ENCODE measurements around the gene MAN2B2. TPM values are rescaled to one million over a fixed set of nuclear protein-coding genes. Genes with fewer than 3 reads are reported as not detected.

The MAN2B2 gene
- total RNA-seq, 1 donor from 2014 or later, result 44.1 TPM

GRCh38 chr4:6577409-6577808 lies 2.4 kb downstream of the MAN2B2 start:
- H3K36me3 Mint-ChIP-seq (ENCODE audit: low read depth), result peaks cover 18% of the 10 kb centered on the region
- peaks cover 3% of the 10 kb centered on the region for H3K27me3 Mint-ChIP-seq (ENCODE audit: low read depth)
- H3K4me3 Mint-ChIP-seq (ENCODE audit: unreplicated experiment), result no peak overlapping the region
- TF ChIP-seq CTCF (IDR thresholded peaks at IDR 0.05), result no peak
- peaks cover 10% of the 10 kb centered on the region for H3K4me1 Mint-ChIP-seq (ENCODE audit: low read depth)
- no peak overlapping the region for H3K27ac Mint-ChIP-seq (ENCODE audit: unreplicated experiment)
- H3K9me3 Mint-ChIP-seq (ENCODE audit: low read depth), result no peaks in the 10 kb centered on the region
- DNase-seq (ENCODE audit: low spot score), result no peak

- Mint-ChIP-seq H3K9me3 (ENCODE audit: low read depth) (no peaks in the 10 kb centered on the region), H3K4me1 (ENCODE audit: low read depth) (peaks cover 10% of the 10 kb centered on the region), H3K4me3 (ENCODE audit: unreplicated experiment) (no peak overlapping the region), H3K27me3 (ENCODE audit: low read depth) (no peaks in the 10 kb centered on the region), H3K36me3 (ENCODE audit: low read depth) (peaks cover 18% of the 10 kb centered on the region), H3K27ac (ENCODE audit: unreplicated experiment) (no peak overlapping the region)
- TF ChIP-seq CTCF (IDR thresholded peaks at IDR 0.05), result no peak
- no peak for DNase-seq (ENCODE audit: low spot score)
Observed at GRCh38 chr4:6578221-6578620, 3.2 kb downstream of the MAN2B2 start.

DNA sequence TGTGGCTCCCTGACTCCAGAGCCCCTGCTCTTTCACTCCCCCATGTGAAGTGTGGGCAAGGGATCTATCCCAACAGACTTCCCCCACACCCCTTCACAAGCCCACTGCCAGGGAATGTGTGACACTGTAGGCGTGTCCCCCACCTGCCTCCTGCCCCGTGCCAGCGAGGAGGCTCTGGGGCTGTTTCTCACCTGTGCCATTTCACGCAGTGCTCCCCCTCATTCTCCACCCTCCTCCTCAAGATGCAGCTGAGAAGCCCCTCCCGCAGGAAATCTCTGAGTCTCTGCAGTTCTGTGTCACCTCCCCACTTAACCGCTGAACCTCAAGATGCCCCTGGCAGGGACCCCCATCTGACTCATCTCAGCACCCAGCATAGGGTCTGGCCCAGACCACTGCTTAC lies 5.4 kb downstream of the MAN2B2 start:
- H3K4me3 Mint-ChIP-seq (ENCODE audit: unreplicated experiment), result no peak overlapping the region
- peaks cover under 1% of the 10 kb centered on the region for H3K9me3 Mint-ChIP-seq (ENCODE audit: low read depth)
- peaks cover 21% of the 10 kb centered on the region for H3K36me3 Mint-ChIP-seq (ENCODE audit: low read depth)
- no peak overlapping the region for H3K27ac Mint-ChIP-seq (ENCODE audit: unreplicated experiment)
- H3K27me3 Mint-ChIP-seq (ENCODE audit: low read depth), result no peaks in the 10 kb centered on the region
- no peak for TF ChIP-seq CTCF (IDR thresholded peaks at IDR 0.05)
- H3K4me1 Mint-ChIP-seq (ENCODE audit: low read depth), result peaks cover 4% of the 10 kb centered on the region
- no peak for DNase-seq (ENCODE audit: low spot score)

- no peaks in the 10 kb centered on the region for H3K27me3 Mint-ChIP-seq (ENCODE audit: low read depth)
- H3K36me3 Mint-ChIP-seq (ENCODE audit: low read depth), result peaks cover 23% of the 10 kb centered on the region
- H3K4me1 Mint-ChIP-seq (ENCODE audit: low read depth), result no peaks in the 10 kb centered on the region
- no peak overlapping the region for H3K4me3 Mint-ChIP-seq (ENCODE audit: unreplicated experiment)
- H3K27ac Mint-ChIP-seq (ENCODE audit: unreplicated experiment), result no peak overlapping the region
- H3K9me3 Mint-ChIP-seq (ENCODE audit: low read depth), result peaks cover 2% of the 10 kb centered on the region
- TF ChIP-seq CTCF (IDR thresholded peaks at IDR 0.05), result no peak
- DNase-seq (ENCODE audit: low spot score), result no peak
Observed at GRCh38 chr4:6581566-6582121, 6.7 kb downstream of the MAN2B2 start.

- no peak for DNase-seq (ENCODE audit: low spot score)
- no peak for TF ChIP-seq CTCF (IDR thresholded peaks at IDR 0.05)
- Mint-ChIP-seq H3K27me3 (ENCODE audit: low read depth) (no peaks in the 10 kb centered on the region), H3K9me3 (ENCODE audit: low read depth) (peaks cover 2% of the 10 kb centered on the region), H3K4me3 (ENCODE audit: unreplicated experiment) (no peak overlapping the region), H3K4me1 (ENCODE audit: low read depth) (no peaks in the 10 kb centered on the region), H3K27ac (ENCODE audit: unreplicated experiment) (no peak overlapping the region), H3K36me3 (ENCODE audit: low read depth) (peaks cover 23% of the 10 kb centered on the region)
Observed at GRCh38 chr4:6582889-6583490, 8.0 kb downstream of the MAN2B2 start.

All from chondrocyte (in vitro differentiated cells).